Keratinocyte (primary cell): ENCODE measurements around the gene NCOA7. TPM values are rescaled to one million over a fixed set of nuclear protein-coding genes. Genes with fewer than 3 reads are reported as not detected.

Source experiments
- DNase-seq: peaks from one replicate; pipeline ENCODE4 v3.0.0-alpha.2; 2011; ENCODE audit warnings: low read depth, missing footprints, low spot score
- FAIRE-seq: peaks from 2 replicates; lab custom pipeline; 2011; peaks lifted over from hg19 to GRCh38; lab: Jason Lieb, UNC
- H2AFZ ChIP-seq: 2 replicates; pipeline ENCODE4 v1.6.0; 2012; ENCODE audit warnings: low read length, control low read depth, inconsistent platforms; ENCODE audit not compliant: control insufficient read depth
- H3K27ac ChIP-seq: 2 replicates; pipeline ENCODE4 v1.5.1; 2011; ENCODE audit warnings: low read length; ENCODE audit not compliant: control insufficient read depth, insufficient read depth
- H3K27me3 ChIP-seq: 3 replicates; pipeline ENCODE4 v1.6.0; 2011; ENCODE audit warnings: low read length; ENCODE audit not compliant: control insufficient read depth, insufficient read depth; ENCODE audit errors: extremely low read depth
- H3K36me3 ChIP-seq, 2 experiments: 2 replicates in 1 of 2; 3 replicates in 1 of 2; pipeline ENCODE4 v1.5.1; 2011; ENCODE audit warnings: low read length in 2 of 2, mild to moderate bottlenecking in 1 of 2; ENCODE audit not compliant: control insufficient read depth in 2 of 2, insufficient read depth in 2 of 2; ENCODE audit errors: extremely low read depth in 1 of 2
- H3K4me1 ChIP-seq: 3 replicates; pipeline ENCODE4 v1.5.1; 2011; ENCODE audit warnings: low read length; ENCODE audit not compliant: control insufficient read depth, insufficient read depth; ENCODE audit errors: extremely low read depth
- H3K4me2 ChIP-seq: 3 replicates; pipeline ENCODE4 v1.6.0; 2011; ENCODE audit warnings: low read depth, low read length; ENCODE audit not compliant: control insufficient read depth, insufficient read depth; ENCODE audit errors: extremely low read depth
- H3K4me3 ChIP-seq, 3 experiments: fragments of 200-600 bp in 1 of 3; sonication (generic) in 1 of 3; 2 replicates in 2 of 3; 3 replicates in 1 of 3; pipeline ENCODE4 v1.5.1; 2011 to 2016; ENCODE audit warnings: low read length in 3 of 3, mild to moderate bottlenecking in 3 of 3, control low read depth in 2 of 3, inconsistent platforms in 1 of 3, low read depth in 1 of 3, mixed read lengths in 1 of 3, mixed run types in 1 of 3, moderate library complexity in 1 of 3; ENCODE audit not compliant: control insufficient read depth in 2 of 3, insufficient read depth in 2 of 3; ENCODE audit errors: extremely low read depth in 1 of 3
- H3K79me2 ChIP-seq: 2 replicates; pipeline ENCODE4 v1.6.0; 2012; ENCODE audit warnings: low read length; ENCODE audit not compliant: control insufficient read depth, insufficient read depth
- H3K9ac ChIP-seq: 3 replicates; pipeline ENCODE4 v1.6.0; 2011; ENCODE audit warnings: low read length; ENCODE audit not compliant: control insufficient read depth, insufficient read depth; ENCODE audit errors: extremely low read depth
- H3K9me1 ChIP-seq: 3 replicates; pipeline ENCODE4 v1.6.0; 2011; ENCODE audit warnings: low read length; ENCODE audit not compliant: control insufficient read depth, insufficient read depth; ENCODE audit errors: extremely low read depth
- H3K9me3 ChIP-seq: 2 replicates; pipeline ENCODE4 v1.5.1; 2012; ENCODE audit warnings: low read depth, low read length; ENCODE audit not compliant: control insufficient read depth
- H4K20me1 ChIP-seq: 3 replicates; pipeline ENCODE4 v1.6.0; 2011; ENCODE audit warnings: low read length; ENCODE audit not compliant: control insufficient read depth, insufficient read depth; ENCODE audit errors: extremely low read depth
- EZH2 ChIP-seq: IDR thresholded peaks from one replicate; pipeline ENCODE4 v1.6.1; 2012; ENCODE audit warnings: inconsistent platforms, mild to moderate bottlenecking, low read length, moderate library complexity
- dilution Hi-C: fragments of 300-500 bp; cut with MboI; formaldehyde crosslinking; loops from one replicate; pipeline ENCODE4 v1.7.0; 2020; ENCODE audit warnings: low sequenced_read_pairs; ENCODE audit not compliant: extremely low pct_ligation_motif_present
- polyA plus RNA-seq, 5 experiments: library from polyadenylated mRNA; depleted of rRNA in 3 of 5; stranded (reverse) in 3 of 5; stranded (forward) in 1 of 5; unstranded in 1 of 5; fragments of >200 nt; gene quantifications; 1 replicate in 1 of 5; 2 replicates in 3 of 5; 3 replicates in 1 of 5; pipeline versions ENCODE4 v1.2.1 to v1.2.3, GENCODE V29; 2011 to 2012; ENCODE audit warnings: missing spikeins in 2 of 5, low read depth in 1 of 5, low replicate concordance in 1 of 5
- TF ChIP-seq, protein P1 (sequence below), 3 experiments: IDR thresholded peaks in 1 of 3; conservative IDR thresholded peaks in 1 of 3; optimal IDR thresholded peaks in 1 of 3; 2 replicates in 2 of 3; 3 replicates in 1 of 3; pipeline versions ENCODE3 to v1.5.1; 2011; ENCODE audit warnings: low read length in 3 of 3, mild to moderate bottlenecking in 3 of 3, moderate library complexity in 2 of 3, control low read depth in 1 of 3, inconsistent platforms in 1 of 3; ENCODE audit not compliant: insufficient read depth in 2 of 3; ENCODE audit errors: extremely low read depth in 1 of 3

NCOA7 gene
- polyA plus RNA-seq, 1 donor (not counting 4 experiments of a cell fraction or from before 2014, with no cell fraction given), result 20.5 TPM

DNA sequence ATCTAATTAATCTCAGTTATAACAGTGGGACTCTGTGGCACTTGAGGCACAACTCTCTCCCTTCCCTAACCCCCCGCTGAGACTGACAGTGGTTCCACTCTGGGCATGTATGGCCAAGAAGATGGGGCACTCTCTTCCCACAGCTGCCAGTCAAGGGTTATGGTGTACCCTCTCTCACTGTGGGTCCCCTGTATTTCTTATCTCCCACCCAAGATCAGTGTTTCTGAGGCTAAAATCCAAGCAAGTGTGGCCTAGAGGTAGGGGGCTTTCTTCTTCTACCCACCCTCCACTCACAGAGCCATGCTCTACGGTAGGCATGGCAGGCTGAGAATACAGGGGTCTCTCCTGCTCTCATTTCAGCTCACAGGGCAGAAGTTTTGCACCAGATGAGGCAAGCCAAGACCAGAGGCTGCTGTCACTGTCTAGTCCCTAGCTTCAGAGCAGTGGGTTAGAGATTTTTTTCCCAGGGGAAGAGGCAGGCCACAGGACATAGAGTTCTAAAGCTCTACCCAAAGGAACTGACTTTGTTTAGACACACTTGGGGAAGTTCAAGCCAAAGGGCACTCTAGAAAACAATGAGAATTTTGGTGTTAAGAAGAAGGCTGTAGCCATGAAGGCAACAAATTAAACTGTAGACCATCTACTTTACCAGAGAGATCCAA lies 134.1 kb downstream of the NCOA7 start:
- no peak for DNase-seq
- H3K4me3 ChIP-seq, result no peak overlapping the region
- no peaks in the 10 kb centered on the region for H3K9me3 ChIP-seq
- H3K4me2 ChIP-seq, result peak overlapping the region; percentile 61
- peaks cover 4 to 25% of the 10 kb centered on the region in 2 experiments for H3K36me3 ChIP-seq
- dilution Hi-C loops, result no loop called here
- no peaks in the 10 kb centered on the region for H4K20me1 ChIP-seq
- TF ChIP-seq EZH2, result no peak
- TF ChIP-seq, protein P1, sequence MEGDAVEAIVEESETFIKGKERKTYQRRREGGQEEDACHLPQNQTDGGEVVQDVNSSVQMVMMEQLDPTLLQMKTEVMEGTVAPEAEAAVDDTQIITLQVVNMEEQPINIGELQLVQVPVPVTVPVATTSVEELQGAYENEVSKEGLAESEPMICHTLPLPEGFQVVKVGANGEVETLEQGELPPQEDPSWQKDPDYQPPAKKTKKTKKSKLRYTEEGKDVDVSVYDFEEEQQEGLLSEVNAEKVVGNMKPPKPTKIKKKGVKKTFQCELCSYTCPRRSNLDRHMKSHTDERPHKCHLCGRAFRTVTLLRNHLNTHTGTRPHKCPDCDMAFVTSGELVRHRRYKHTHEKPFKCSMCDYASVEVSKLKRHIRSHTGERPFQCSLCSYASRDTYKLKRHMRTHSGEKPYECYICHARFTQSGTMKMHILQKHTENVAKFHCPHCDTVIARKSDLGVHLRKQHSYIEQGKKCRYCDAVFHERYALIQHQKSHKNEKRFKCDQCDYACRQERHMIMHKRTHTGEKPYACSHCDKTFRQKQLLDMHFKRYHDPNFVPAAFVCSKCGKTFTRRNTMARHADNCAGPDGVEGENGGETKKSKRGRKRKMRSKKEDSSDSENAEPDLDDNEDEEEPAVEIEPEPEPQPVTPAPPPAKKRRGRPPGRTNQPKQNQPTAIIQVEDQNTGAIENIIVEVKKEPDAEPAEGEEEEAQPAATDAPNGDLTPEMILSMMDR (optimal IDR thresholded peaks at IDR 0.05 in 1 of 3, IDR thresholded peaks at IDR 0.05 in 1 of 3, conservative IDR thresholded peaks at IDR 0.05 in 1 of 3; ENCODE audit: extremely low read depth in 1 of 3, insufficient read depth in 2 of 3, low read length in 3 of 3), result no peak
- no peaks in the 10 kb centered on the region for H3K9me1 ChIP-seq
- H2AFZ ChIP-seq, result no peak overlapping the region
- FAIRE-seq, result peak; percentile 13
- peaks cover 26% of the 10 kb centered on the region for H3K4me1 ChIP-seq
- H3K27ac ChIP-seq, result peak overlapping the region; percentile 42
- no peaks in the 10 kb centered on the region for H3K27me3 ChIP-seq
- no peak overlapping the region for H3K9ac ChIP-seq
- no peaks in the 10 kb centered on the region for H3K79me2 ChIP-seq

- Histone ChIP-seq H3K4me3 (no peak overlapping the region), H3K79me2 (no peaks in the 10 kb centered on the region), H3K27ac (no peak overlapping the region), H2AFZ (no peak overlapping the region), H3K4me2 (no peak overlapping the region), H3K9me3 (no peaks in the 10 kb centered on the region), H3K36me3 (peaks cover 4 to 19% of the 10 kb centered on the region in 2 experiments), H3K9me1 (no peaks in the 10 kb centered on the region), H3K4me1 (peaks cover 23% of the 10 kb centered on the region), H3K9ac (no peak overlapping the region), H4K20me1 (no peaks in the 10 kb centered on the region), H3K27me3 (no peaks in the 10 kb centered on the region)
- FAIRE-seq, result no peak
- dilution Hi-C loops, result no loop called here
- no peak for DNase-seq
- TF ChIP-seq, protein P1 (optimal IDR thresholded peaks at IDR 0.05 in 1 of 3, IDR thresholded peaks at IDR 0.05 in 1 of 3, conservative IDR thresholded peaks at IDR 0.05 in 1 of 3; ENCODE audit: extremely low read depth in 1 of 3, insufficient read depth in 2 of 3, low read length in 3 of 3), result no peak
- TF ChIP-seq EZH2, result no peak
These were observed 136.0 kb downstream of the NCOA7 start for GRCh38 chr6:125926711-125927110.
